CD8-positive, alpha-beta memory T cell (primary cell): ENCODE measurements around the gene ATP6V1E1. TPM values are rescaled to one million over a fixed set of nuclear protein-coding genes. Genes with fewer than 3 reads are reported as not detected.
A peak's percentile ranks its signal among the peaks of the same experiment; 100 is the strongest.

ENCODE experiments used
- CTCF ChIA-PET: fragments of 350-600 bp; sonication (Branson Sonifier 250); formaldehyde crosslinking; loops from one replicate; lab custom pipeline; 2021; ENCODE audit warnings: antibody characterized with exemption; lab: Charles Lee
- POLR2A ChIA-PET: fragments of 350-600 bp; sonication (Branson Sonifier 250); formaldehyde crosslinking; loops from one replicate; lab custom pipeline; 2021; ENCODE audit warnings: antibody characterized with exemption; lab: Charles Lee
- DNase-seq, 5 donors: peaks; one replicate each; pipeline versions ENCODE4 v3.0.0 to v3.0.0-alpha.2; 2020 to 2022; ENCODE audit warnings: mixed read lengths in 1 of 5
- H3K27ac ChIP-seq: one replicate; pipeline ENCODE4 v1.7.0; 2013; ENCODE audit warnings: low read depth, mild to moderate bottlenecking, low read length, moderate library complexity
- H3K27me3 ChIP-seq: 2 replicates; pipeline ENCODE4 v1.7.0; 2013; ENCODE audit warnings: low read length, mild to moderate bottlenecking; ENCODE audit not compliant: insufficient read depth, poor library complexity, severe bottlenecking
- H3K36me3 ChIP-seq: 2 replicates; pipeline ENCODE4 v1.7.0; 2013; ENCODE audit warnings: mild to moderate bottlenecking, low read length, moderate library complexity; ENCODE audit not compliant: insufficient read depth
- H3K4me1 ChIP-seq: 2 replicates; pipeline ENCODE4 v1.7.0; 2013; ENCODE audit warnings: mild to moderate bottlenecking, low read length, moderate library complexity; ENCODE audit not compliant: insufficient read depth
- H3K4me3 ChIP-seq: 2 replicates; pipeline ENCODE4 v1.7.0; 2013; ENCODE audit warnings: mild to moderate bottlenecking, low read length
- H3K9me3 ChIP-seq: 2 replicates; pipeline ENCODE4 v1.7.0; 2013; ENCODE audit warnings: mild to moderate bottlenecking, low read length
- H3K27ac Mint-ChIP-seq, 8 donors: one replicate each; pipeline ENCODE4 v1.8.0; 2020 to 2021; ENCODE audit warnings: mixed read lengths in 8 of 8, mild to moderate bottlenecking in 6 of 8, inconsistent platforms in 3 of 8, moderate library complexity in 3 of 8
- H3K27me3 Mint-ChIP-seq, 2 donors: one replicate each; pipeline ENCODE4 v1.8.0; 2020 to 2021; ENCODE audit warnings: mixed read lengths in 2 of 2, mild to moderate bottlenecking in 1 of 2, moderate library complexity in 1 of 2
- H3K36me3 Mint-ChIP-seq, 3 donors: one replicate each; pipeline ENCODE4 v1.8.0; 2020 to 2021; ENCODE audit warnings: mixed read lengths in 3 of 3, inconsistent platforms in 1 of 3, mild to moderate bottlenecking in 1 of 3
- H3K4me1 Mint-ChIP-seq, 3 donors: one replicate each; pipeline ENCODE4 v1.8.0; 2020 to 2021; ENCODE audit warnings: mixed read lengths in 3 of 3, inconsistent platforms in 1 of 3, mild to moderate bottlenecking in 1 of 3
- H3K4me3 Mint-ChIP-seq, 7 donors: one replicate each; pipeline ENCODE4 v1.8.0; 2020 to 2021; ENCODE audit warnings: mixed read lengths in 7 of 7, mild to moderate bottlenecking in 6 of 7, moderate library complexity in 4 of 7, inconsistent platforms in 2 of 7
- H3K9me3 Mint-ChIP-seq, 5 donors: one replicate each; pipeline ENCODE4 v1.8.0; 2020 to 2022; ENCODE audit warnings: mixed read lengths in 5 of 5, mild to moderate bottlenecking in 3 of 5, moderate library complexity in 2 of 5, inconsistent platforms in 1 of 5
- polyA plus RNA-seq: library from polyadenylated mRNA; unstranded; fragments of 300-500 nt; fragmentation: Illumina TruSeq; gene quantifications from one replicate; pipeline ENCODE4 v1.2.3, GENCODE V29; 2021
- total RNA-seq, 2 experiments: library from RNA; stranded (reverse); gene quantifications; one replicate each; pipeline ENCODE4 v1.2.3, GENCODE V29; 2021

The ATP6V1E1 gene
- total and polyA plus RNA-seq, 3 experiments from 2014 or later: 96.0 to 119 (median 97.6) TPM

GRCh38 chr22:17590586-17590985, 38.0 kb downstream of the ATP6V1E1 start:
- H3K4me3 Mint-ChIP-seq: no peak overlapping the region
- Histone ChIP-seq H3K27me3 (no peaks in the 10 kb centered on the region), H3K36me3 (peaks cover 23% of the 10 kb centered on the region), H3K4me1 (no peaks in the 10 kb centered on the region), H3K27ac (no peak overlapping the region), H3K9me3 (no peaks in the 10 kb centered on the region), H3K4me3 (no peak overlapping the region)
- H3K27ac Mint-ChIP-seq: peak overlapping the region in 1 of 8 donors; percentile 43
- POLR2A ChIA-PET: no interaction called here
- no peaks in the 10 kb centered on the region for H3K4me1 Mint-ChIP-seq
- no peaks in the 10 kb centered on the region for H3K27me3 Mint-ChIP-seq
- H3K36me3 Mint-ChIP-seq: peaks cover 0 to 53% (median 8%) of the 10 kb centered on the region in 3 donors
- no peaks in the 10 kb centered on the region for H3K9me3 Mint-ChIP-seq
- DNase-seq: no peak
- CTCF ChIA-PET: no interaction called here

- no peaks in the 10 kb centered on the region for H3K27me3 ChIP-seq
- H3K9me3 ChIP-seq: no peaks in the 10 kb centered on the region
- no peak overlapping the region for H3K4me3 ChIP-seq
- no peak overlapping the region for H3K27ac ChIP-seq
- Mint-ChIP-seq H3K36me3 (peaks cover 0 to 46% (median 8%) of the 10 kb centered on the region in 3 donors), H3K9me3 (no peaks in the 10 kb centered on the region), H3K27ac (peak overlapping the region in 1 of 8 donors; percentile 86), H3K4me1 (no peaks in the 10 kb centered on the region), H3K4me3 (no peak overlapping the region), H3K27me3 (no peaks in the 10 kb centered on the region)
- no peaks in the 10 kb centered on the region for H3K4me1 ChIP-seq
- ChIA-PET CTCF (no interaction called here), POLR2A (no interaction called here)
- no peak for DNase-seq
- peaks cover 22% of the 10 kb centered on the region for H3K36me3 ChIP-seq
These were observed 38.7 kb downstream of the ATP6V1E1 start for GRCh38 chr22:17589810-17590375.

GRCh38 chr22:17588606-17589005, 39.9 kb downstream of the ATP6V1E1 start:
- no peaks in the 10 kb centered on the region for H3K4me1 ChIP-seq
- H3K4me3 ChIP-seq: no peak overlapping the region
- peaks cover 0 to 34% (median 6%) of the 10 kb centered on the region in 3 donors for H3K36me3 Mint-ChIP-seq
- no peak for DNase-seq
- H3K27ac Mint-ChIP-seq: no peak overlapping the region
- H3K27ac ChIP-seq: no peak overlapping the region
- no peak overlapping the region for H3K4me3 Mint-ChIP-seq
- ChIA-PET POLR2A (no interaction called here), CTCF (no interaction called here)
- no peaks in the 10 kb centered on the region for H3K9me3 Mint-ChIP-seq
- H3K27me3 Mint-ChIP-seq: no peaks in the 10 kb centered on the region
- no peaks in the 10 kb centered on the region for H3K9me3 ChIP-seq
- H3K36me3 ChIP-seq: peaks cover 10% of the 10 kb centered on the region
- H3K27me3 ChIP-seq: no peaks in the 10 kb centered on the region
- no peaks in the 10 kb centered on the region for H3K4me1 Mint-ChIP-seq

DNA sequence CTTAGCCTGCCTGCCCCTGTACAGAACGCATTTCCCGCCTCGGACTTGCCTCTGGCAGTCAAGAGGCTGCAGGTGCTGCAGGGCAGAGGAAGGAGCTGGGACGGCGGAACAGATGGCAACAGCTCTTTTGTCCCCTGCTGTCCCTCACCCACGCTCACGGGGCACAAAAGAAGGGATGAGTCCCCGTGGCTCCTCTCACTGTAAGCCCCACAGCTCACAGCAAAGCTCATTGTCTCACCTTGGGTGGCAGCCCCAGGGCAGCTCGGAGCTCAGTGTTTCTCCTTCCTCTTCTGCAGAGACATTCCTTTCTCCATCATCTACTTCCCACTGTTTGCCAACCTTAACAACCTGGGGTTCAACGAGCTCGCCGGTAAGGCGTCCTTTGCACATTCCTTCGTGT, 40.9 kb downstream of the ATP6V1E1 start:
- Mint-ChIP-seq H3K27ac (no peak overlapping the region), H3K36me3 (peaks cover 0 to 26% (median 3%) of the 10 kb centered on the region in 3 donors), H3K9me3 (no peaks in the 10 kb centered on the region), H3K4me3 (no peak overlapping the region), H3K4me1 (no peaks in the 10 kb centered on the region), H3K27me3 (no peaks in the 10 kb centered on the region)
- H3K4me1 ChIP-seq: no peaks in the 10 kb centered on the region
- H3K9me3 ChIP-seq: no peaks in the 10 kb centered on the region
- H3K36me3 ChIP-seq: peaks cover 7% of the 10 kb centered on the region
- no peak overlapping the region for H3K27ac ChIP-seq
- POLR2A ChIA-PET: no interaction called here
- H3K27me3 ChIP-seq: no peaks in the 10 kb centered on the region
- no peak overlapping the region for H3K4me3 ChIP-seq
- DNase-seq: no peak
- CTCF ChIA-PET: no interaction called here

- Mint-ChIP-seq H3K27me3 (no peaks in the 10 kb centered on the region), H3K9me3 (no peaks in the 10 kb centered on the region), H3K36me3 (peaks cover 0 to 19% (median 3%) of the 10 kb centered on the region in 3 donors), H3K4me3 (no peak overlapping the region), H3K4me1 (no peaks in the 10 kb centered on the region), H3K27ac (no peak overlapping the region)
- no peaks in the 10 kb centered on the region for H3K4me1 ChIP-seq
- CTCF ChIA-PET: no interaction called here
- DNase-seq: no peak
- H3K4me3 ChIP-seq: no peak overlapping the region
- H3K9me3 ChIP-seq: no peaks in the 10 kb centered on the region
- H3K27ac ChIP-seq: no peak overlapping the region
- POLR2A ChIA-PET: no interaction called here
- no peaks in the 10 kb centered on the region for H3K27me3 ChIP-seq
- H3K36me3 ChIP-seq: peaks cover 7% of the 10 kb centered on the region
These were observed 41.6 kb downstream of the ATP6V1E1 start for GRCh38 chr22:17586831-17587440.

- Mint-ChIP-seq H3K4me3 (no peak overlapping the region), H3K9me3 (no peaks in the 10 kb centered on the region), H3K36me3 (no peaks in the 10 kb centered on the region), H3K27ac (no peak overlapping the region), H3K4me1 (no peaks in the 10 kb centered on the region), H3K27me3 (peaks cover 0 to 8% of the 10 kb centered on the region in 2 donors)
- DNase-seq: no peak
- CTCF ChIA-PET: no interaction called here
- Histone ChIP-seq H3K27me3 (no peaks in the 10 kb centered on the region), H3K9me3 (no peaks in the 10 kb centered on the region), H3K4me1 (no peaks in the 10 kb centered on the region), H3K27ac (no peak overlapping the region), H3K36me3 (no peaks in the 10 kb centered on the region), H3K4me3 (no peak overlapping the region)
- POLR2A ChIA-PET: no interaction called here
These were observed 45.4 kb downstream of the ATP6V1E1 start for GRCh38 chr22:17583151-17583550.

GRCh38 chr22:17581631-17582030, 46.9 kb downstream of the ATP6V1E1 start:
- no peak overlapping the region for H3K4me3 ChIP-seq
- Mint-ChIP-seq H3K9me3 (no peaks in the 10 kb centered on the region), H3K27ac (no peak overlapping the region), H3K36me3 (no peaks in the 10 kb centered on the region), H3K4me1 (no peaks in the 10 kb centered on the region), H3K27me3 (peaks cover 0 to 8% of the 10 kb centered on the region in 2 donors), H3K4me3 (no peak overlapping the region)
- H3K4me1 ChIP-seq: no peaks in the 10 kb centered on the region
- POLR2A ChIA-PET: no interaction called here
- H3K36me3 ChIP-seq: no peaks in the 10 kb centered on the region
- CTCF ChIA-PET: no interaction called here
- H3K27ac ChIP-seq: no peak overlapping the region
- H3K9me3 ChIP-seq: no peaks in the 10 kb centered on the region
- DNase-seq: no peak
- no peaks in the 10 kb centered on the region for H3K27me3 ChIP-seq

GRCh38 chr22:17581056-17581455, 47.5 kb downstream of the ATP6V1E1 start:
- no peak overlapping the region for H3K4me3 Mint-ChIP-seq
- H3K9me3 ChIP-seq: no peaks in the 10 kb centered on the region
- no peaks in the 10 kb centered on the region for H3K9me3 Mint-ChIP-seq
- ChIA-PET CTCF (no interaction called here), POLR2A (no interaction called here)
- H3K4me1 Mint-ChIP-seq: no peaks in the 10 kb centered on the region
- no peak overlapping the region for H3K27ac Mint-ChIP-seq
- no peak for DNase-seq
- H3K4me3 ChIP-seq: no peak overlapping the region
- H3K27me3 Mint-ChIP-seq: peaks cover 0 to 8% of the 10 kb centered on the region in 2 donors
- H3K36me3 ChIP-seq: no peaks in the 10 kb centered on the region
- no peaks in the 10 kb centered on the region for H3K27me3 ChIP-seq
- no peaks in the 10 kb centered on the region for H3K36me3 Mint-ChIP-seq
- H3K27ac ChIP-seq: no peak overlapping the region
- H3K4me1 ChIP-seq: no peaks in the 10 kb centered on the region
